ES-I3 (cell line): ENCODE data around the gene HSBP1.
A peak's percentile ranks its signal among the peaks of the same experiment; 100 is the strongest.

Experiments
- H3K36me3 ChIP-seq: 2 replicates; pipeline ENCODE4 v1.6.1; 2013; ENCODE audit warnings: mild to moderate bottlenecking, low read length, control low read depth, moderate library complexity; ENCODE audit not compliant: insufficient read depth
- H3K4me1 ChIP-seq: 2 replicates; pipeline ENCODE4 v1.6.1; 2013; ENCODE audit warnings: mild to moderate bottlenecking, control low read depth, low read length; ENCODE audit not compliant: insufficient read depth
- H3K9ac ChIP-seq: 2 replicates; pipeline ENCODE4 v1.6.1; 2013; ENCODE audit warnings: low read depth, mild to moderate bottlenecking, low read length, moderate library complexity
- H3K9me3 ChIP-seq: 2 replicates; pipeline ENCODE4 v1.6.1; 2013; ENCODE audit warnings: mild to moderate bottlenecking, low read length, moderate library complexity; ENCODE audit not compliant: control insufficient read depth, insufficient read depth

Gene HSBP1

GRCh38 chr16:83792391-83792790 is 15.4 kb upstream of the HSBP1 start:
- no peaks in the 10 kb centered on the region for H3K9me3 ChIP-seq
- no peak overlapping the region for H3K9ac ChIP-seq
- peaks cover 3% of the 10 kb centered on the region; the same call in 1 of the 2 replicates for H3K4me1 ChIP-seq
- no peaks in the 10 kb centered on the region for H3K36me3 ChIP-seq

- no peaks in the 10 kb centered on the region for H3K36me3 ChIP-seq
- no peak overlapping the region for H3K9ac ChIP-seq
- peaks cover 3% of the 10 kb centered on the region; the same call in 1 of the 2 replicates for H3K4me1 ChIP-seq
- no peaks in the 10 kb centered on the region for H3K9me3 ChIP-seq
These were observed 14.6 kb upstream of the HSBP1 start for GRCh38 chr16:83793179-83793578.

- H3K9ac ChIP-seq: no peak overlapping the region
- peaks cover 3% of the 10 kb centered on the region; the same call in 1 of the 2 replicates for H3K4me1 ChIP-seq
- no peaks in the 10 kb centered on the region for H3K36me3 ChIP-seq
- no peaks in the 10 kb centered on the region for H3K9me3 ChIP-seq
These were observed 12.8 kb upstream of the HSBP1 start for GRCh38 chr16:83794860-83795554.

GRCh38 chr16:83797013-83797412 is 10.8 kb upstream of the HSBP1 start:
- H3K9ac ChIP-seq: no peak overlapping the region
- no peaks in the 10 kb centered on the region for H3K9me3 ChIP-seq
- peaks cover 3% of the 10 kb centered on the region for H3K4me1 ChIP-seq
- H3K36me3 ChIP-seq: no peaks in the 10 kb centered on the region

- H3K9ac ChIP-seq: no peak overlapping the region
These were observed 8.4 kb upstream of the HSBP1 start for GRCh38 chr16:83799336-83799735.

GRCh38 chr16:83802135-83802534 is 5.6 kb upstream of the HSBP1 start:
- H3K9ac ChIP-seq: no peak overlapping the region; the same call in 1 of the 2 replicates
- peaks cover 20% of the 10 kb centered on the region for H3K4me1 ChIP-seq
- no peaks in the 10 kb centered on the region for H3K36me3 ChIP-seq
- no peaks in the 10 kb centered on the region for H3K9me3 ChIP-seq

More at GRCh38 chr16:83799336-83799735, 8.4 kb upstream of the HSBP1 start:
- Histone ChIP-seq H3K9me3 (no peaks in the 10 kb centered on the region), H3K36me3 (no peaks in the 10 kb centered on the region), H3K4me1 (peaks cover 17% of the 10 kb centered on the region)

GRCh38 chr16:83802554-83803205 is 5.1 kb upstream of the HSBP1 start:
- Histone ChIP-seq H3K4me1 (peaks cover 20% of the 10 kb centered on the region), H3K9me3 (no peaks in the 10 kb centered on the region), H3K9ac (no peak overlapping the region; the same call in 1 of the 2 replicates), H3K36me3 (no peaks in the 10 kb centered on the region)

GRCh38 chr16:83803811-83804210 is 4.0 kb upstream of the HSBP1 start:
- H3K9ac ChIP-seq: no peak overlapping the region
- H3K4me1 ChIP-seq: peaks cover 21% of the 10 kb centered on the region
- H3K36me3 ChIP-seq: no peaks in the 10 kb centered on the region
- H3K9me3 ChIP-seq: no peaks in the 10 kb centered on the region

GRCh38 chr16:83804366-83804765 is 3.4 kb upstream of the HSBP1 start:
- no peak overlapping the region for H3K9ac ChIP-seq
- H3K9me3 ChIP-seq: no peaks in the 10 kb centered on the region
- no peaks in the 10 kb centered on the region for H3K36me3 ChIP-seq
- H3K4me1 ChIP-seq: peaks cover 24% of the 10 kb centered on the region

- Histone ChIP-seq H3K36me3 (no peaks in the 10 kb centered on the region), H3K9me3 (no peaks in the 10 kb centered on the region), H3K4me1 (peaks cover 24% of the 10 kb centered on the region), H3K9ac (no peak overlapping the region)
These were observed 1.7 kb upstream of the HSBP1 start for GRCh38 chr16:83806036-83806435.

GRCh38 chr16:83806731-83807130 is 1.0 kb upstream of the HSBP1 start:
- Histone ChIP-seq H3K9ac (no peak overlapping the region), H3K9me3 (no peaks in the 10 kb centered on the region), H3K36me3 (no peaks in the 10 kb centered on the region), H3K4me1 (peaks cover 24% of the 10 kb centered on the region)

GRCh38 chr16:83807327-83807709 is 460 bp upstream of the HSBP1 start:
- peak overlapping the region; percentile 13; the same call in 1 of the 2 replicates for H3K9ac ChIP-seq
- no peaks in the 10 kb centered on the region for H3K9me3 ChIP-seq
- no peaks in the 10 kb centered on the region; the same call in 1 of the 2 replicates for H3K36me3 ChIP-seq
- peaks cover 21% of the 10 kb centered on the region for H3K4me1 ChIP-seq

GRCh38 chr16:83808573-83809014 is 816 bp downstream of the HSBP1 start:
- H3K4me1 ChIP-seq: peaks cover 15% of the 10 kb centered on the region
- H3K36me3 ChIP-seq: no peaks in the 10 kb centered on the region; the same call in 1 of the 2 replicates
- H3K9me3 ChIP-seq: 0 out of 2 replicates have a peak, but pooled peaks cover 3% of the 10 kb centered on the region
- peak overlapping the region; percentile 95 for H3K9ac ChIP-seq

- Histone ChIP-seq H3K9ac (peak overlapping the region; percentile 95; the same call in 1 of the 2 replicates), H3K9me3 (0 out of 2 replicates have a peak, but pooled peaks cover 3% of the 10 kb centered on the region), H3K4me1 (peaks cover 16% of the 10 kb centered on the region), H3K36me3 (no peaks in the 10 kb centered on the region; the same call in 1 of the 2 replicates)
These were observed 1.3 kb downstream of the HSBP1 start for GRCh38 chr16:83809092-83809491.

GRCh38 chr16:83810901-83811300 is 3.1 kb downstream of the HSBP1 start:
- H3K9me3 ChIP-seq: 0 out of 2 replicates have a peak, but pooled peaks cover 3% of the 10 kb centered on the region

More at GRCh38 chr16:83810901-83811300, 3.1 kb downstream of the HSBP1 start:
- Histone ChIP-seq H3K9ac (no peak overlapping the region; the same call in 1 of the 2 replicates), H3K36me3 (no peaks in the 10 kb centered on the region; the same call in 1 of the 2 replicates), H3K4me1 (peaks cover 16% of the 10 kb centered on the region)
